HG02970 (cell line): ENCODE measurements around the gene NDUFA6.
"Not testable (repeated sequence)": the region's sequence is repeated elsewhere in the genome, so short reads cannot be mapped to it uniquely, and the experiment has no call there.

Experiments
- ATAC-seq: cut with Tn5 transposase; IDR thresholded peaks from one replicate; pipeline ENCODE4 v1.9.1; 2021; ENCODE audit warnings: mild to moderate bottlenecking, moderate library complexity, moderate number of reproducible peaks; ENCODE audit not compliant: unreplicated experiment, low FRiP score

Gene NDUFA6

DNA sequence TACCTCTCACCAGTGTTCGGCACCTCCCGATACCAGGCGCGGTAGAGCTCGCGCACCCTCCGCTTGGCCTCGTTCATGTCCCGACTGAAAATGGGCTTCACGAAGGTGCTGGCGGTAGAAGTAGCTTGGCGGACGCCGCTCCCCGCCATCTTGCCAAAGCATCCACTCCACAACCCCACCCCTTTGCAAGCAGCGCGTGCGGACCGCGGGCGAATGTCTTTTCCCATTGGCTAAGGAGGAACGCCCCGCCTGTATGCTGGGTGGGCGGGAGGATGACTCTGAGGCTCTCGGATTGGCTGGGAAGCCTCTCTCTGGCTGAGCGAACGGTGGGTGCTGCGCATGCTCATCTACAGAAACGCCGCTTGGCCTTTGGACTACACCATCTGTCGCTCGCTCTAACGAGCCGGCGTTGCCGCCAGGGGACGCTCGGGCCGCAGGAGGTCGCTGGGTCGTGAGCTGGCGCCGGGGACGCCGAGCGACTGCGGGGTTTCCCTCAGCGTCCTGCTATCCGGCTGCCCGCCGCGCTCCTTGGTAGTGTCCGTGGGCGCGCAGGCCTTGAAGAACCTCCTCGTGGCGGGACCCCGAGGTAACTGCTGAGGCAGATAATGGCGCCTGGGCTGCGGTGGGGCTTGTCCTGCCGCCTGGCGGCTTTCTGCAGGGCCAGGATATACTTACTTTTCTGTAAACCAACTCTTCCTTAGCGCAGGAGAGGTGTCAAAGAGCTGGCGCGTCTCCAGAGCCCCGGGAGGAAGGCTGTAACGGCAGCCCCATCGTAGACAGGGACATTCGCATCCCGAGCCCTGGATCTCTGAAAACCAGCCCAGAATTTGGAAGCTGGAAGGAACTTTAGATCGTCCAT is at the start of gene NDUFA6:
TSS of gene NDUFA6 (minus strand) at position 177 of the 859 bp plus-strand sequence. CDS start at position 149, 28 bp downstream.
- peak; percentile 94 for ATAC-seq

DNA sequence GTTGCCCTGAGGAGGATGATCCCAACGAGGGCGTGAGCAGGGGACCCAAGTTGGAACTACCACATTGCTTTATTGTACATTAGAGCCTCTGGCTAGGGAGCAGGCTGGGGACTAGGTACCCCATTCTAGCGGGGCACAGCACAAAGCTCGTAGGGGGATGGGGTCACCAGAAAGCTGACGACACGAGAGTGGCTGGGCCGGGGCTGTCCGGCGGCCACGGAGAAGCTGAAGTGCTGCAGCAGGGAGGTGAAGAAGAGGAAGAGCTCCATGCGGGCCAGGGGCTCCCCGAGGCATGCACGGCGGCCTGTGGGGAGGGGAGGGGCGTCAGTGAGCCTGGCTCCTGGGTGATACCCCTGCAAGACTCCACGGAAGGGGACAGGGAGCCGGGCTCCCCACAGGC is 49.6 kb upstream of the NDUFA6 start:
- ATAC-seq = not testable (repeated sequence)

DNA sequence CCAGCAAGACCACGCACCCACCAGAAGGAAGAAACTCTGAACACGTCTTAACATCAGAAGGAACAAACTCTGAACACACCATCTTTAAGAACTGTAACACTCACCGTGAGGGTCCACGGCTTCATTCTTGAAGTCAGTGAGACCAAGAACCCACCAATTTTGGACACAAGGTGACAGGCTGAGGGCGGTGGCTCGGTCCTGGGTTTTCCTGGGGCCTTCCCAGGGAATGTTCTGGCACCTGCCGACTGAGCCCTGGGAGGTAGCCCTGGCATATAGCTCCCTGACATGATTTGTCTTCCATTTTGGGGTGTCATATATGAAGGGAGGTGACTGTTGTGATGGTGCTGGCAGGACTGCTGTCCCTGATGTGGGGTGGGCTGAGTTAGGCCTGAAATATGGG is 48.9 kb upstream of the NDUFA6 start:
- ATAC-seq = not testable (repeated sequence)

DNA sequence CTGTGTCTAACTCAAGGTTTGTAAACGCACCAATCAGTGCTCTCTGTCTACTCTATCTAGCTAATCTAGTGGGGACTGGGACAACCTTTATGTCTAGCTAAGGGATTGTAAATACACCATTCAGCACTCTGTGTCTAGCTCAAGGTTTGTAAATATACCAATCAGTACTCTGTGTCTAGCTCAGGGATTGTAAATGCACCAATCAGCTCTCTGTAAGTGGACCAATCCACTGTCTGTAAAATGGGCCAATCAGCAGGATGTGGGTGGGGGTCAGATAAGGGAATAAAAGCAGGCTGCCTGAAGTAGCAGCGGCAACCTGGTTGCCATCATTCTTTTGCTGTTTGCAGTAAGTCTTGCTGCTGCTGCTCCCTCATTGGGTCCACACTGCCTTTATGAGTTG is 48.4 kb upstream of the NDUFA6 start:
- no peak for ATAC-seq

DNA sequence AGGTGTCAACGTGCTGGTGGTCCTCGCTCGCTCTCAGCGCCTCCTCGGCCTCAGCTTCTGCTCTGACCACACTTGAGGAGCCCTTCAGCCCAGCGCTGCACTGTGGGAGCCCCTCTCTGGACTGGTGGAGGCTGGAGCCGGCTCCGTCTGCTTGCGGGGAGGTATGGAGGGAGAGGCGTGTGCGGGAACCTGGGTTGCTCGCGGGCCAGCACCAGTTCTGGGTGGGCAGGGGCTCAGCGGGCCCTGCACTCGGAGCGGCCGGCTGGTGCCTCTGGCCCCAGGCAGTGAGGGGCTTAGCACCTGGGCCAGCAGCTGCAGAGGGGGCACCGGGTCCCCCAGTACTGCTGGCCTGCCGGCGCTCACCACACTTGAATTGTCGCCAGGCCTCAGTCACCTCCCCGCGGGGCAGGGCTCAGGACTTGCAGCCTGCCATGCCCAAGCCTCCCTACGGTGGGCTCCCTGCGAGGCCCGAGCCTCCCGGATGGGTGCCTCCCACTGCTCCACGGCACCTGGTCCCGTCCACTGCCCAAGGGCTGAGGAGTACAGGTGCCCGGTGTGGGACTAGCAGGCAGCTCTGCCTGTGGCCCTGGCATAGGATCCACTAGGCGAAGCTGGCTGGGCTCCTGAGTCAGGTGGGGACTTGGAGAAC is 47.7 kb upstream of the NDUFA6 start:
- no peak for ATAC-seq

DNA sequence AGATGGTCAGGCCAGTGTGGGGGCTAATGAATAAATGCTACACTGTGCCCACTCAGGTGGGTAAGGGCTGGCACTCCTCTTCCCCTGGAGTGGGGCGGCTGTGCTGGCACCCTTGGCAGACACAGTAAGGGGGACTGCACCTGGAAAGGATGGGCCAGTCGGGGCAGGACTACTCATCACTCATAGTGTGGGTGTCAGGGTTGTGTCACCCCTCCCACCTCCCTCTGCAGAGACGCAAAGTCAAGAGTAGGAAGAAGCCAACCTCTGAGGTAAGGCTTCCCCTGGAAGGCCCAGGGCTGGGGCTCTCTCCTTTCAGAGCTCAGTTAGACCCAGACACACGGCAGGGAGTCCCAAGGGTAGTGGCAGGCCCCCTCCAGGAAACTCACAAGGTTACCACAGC is 45.1 kb upstream of the NDUFA6 start:
- ATAC-seq = not testable (repeated sequence)

DNA sequence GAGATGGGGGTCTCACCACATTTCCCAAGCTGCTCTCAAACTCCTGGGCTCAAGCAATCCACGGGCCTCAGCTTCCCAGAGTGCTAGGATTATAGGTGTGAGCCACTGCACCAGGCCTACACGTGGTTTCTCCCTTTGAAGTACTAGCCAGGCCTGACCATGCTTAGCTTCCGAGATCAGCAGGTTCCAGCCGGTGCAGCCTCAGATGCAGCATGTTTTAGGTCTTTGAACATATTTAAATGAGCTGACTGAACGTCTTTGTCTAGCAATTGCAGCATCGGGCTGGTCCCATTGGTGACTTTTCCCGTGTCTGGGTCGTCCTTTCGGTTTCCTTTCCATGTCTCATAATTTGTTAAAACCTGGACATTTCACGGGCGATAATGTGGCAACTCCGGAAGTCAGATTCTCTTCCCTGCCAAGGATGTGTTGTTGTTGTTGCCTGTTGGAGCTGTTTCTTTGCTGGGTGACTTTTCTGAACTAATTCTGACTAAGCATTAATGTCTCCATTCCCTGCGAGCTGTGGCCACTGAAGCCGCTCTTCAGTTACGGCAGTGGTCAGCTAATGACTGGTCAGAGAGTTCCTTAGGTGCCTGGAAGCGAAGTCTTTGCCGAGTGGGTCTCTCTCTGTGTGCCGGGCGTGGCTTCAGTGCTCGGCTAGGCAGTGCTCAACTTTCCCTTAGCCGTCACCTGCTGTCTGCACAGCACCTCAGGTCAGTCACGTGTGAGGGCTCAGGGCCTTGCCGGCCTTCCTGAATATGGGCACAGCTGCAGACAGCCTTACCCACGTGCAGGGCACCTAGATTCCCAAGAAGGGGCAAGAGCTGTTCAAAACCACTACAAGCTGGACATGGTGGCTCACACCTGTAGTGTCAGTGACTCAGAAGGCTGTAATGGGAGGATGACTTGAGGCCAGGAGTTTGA is 43.8 kb upstream of the NDUFA6 start:
- no peak for ATAC-seq

DNA sequence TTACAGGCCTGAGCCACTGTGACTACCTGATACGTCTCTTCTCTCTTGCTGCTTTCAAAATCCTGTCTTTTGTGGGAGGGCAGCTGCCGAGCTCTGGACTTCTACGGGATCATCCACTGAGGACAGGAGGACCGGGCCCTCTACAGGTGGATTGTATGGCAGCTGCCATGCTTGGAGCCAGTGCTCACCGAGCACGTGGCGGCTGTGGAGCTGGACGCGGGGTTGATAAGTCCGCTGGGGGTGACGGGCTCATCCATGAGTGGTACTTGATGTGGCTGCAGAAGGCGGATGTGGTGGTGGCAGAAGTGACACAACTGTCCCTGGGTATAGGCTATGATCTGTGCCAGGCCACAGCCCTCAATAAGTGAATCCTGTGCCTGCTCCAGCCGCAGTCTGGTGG is 41.9 kb upstream of the NDUFA6 start:
- no peak for ATAC-seq

DNA sequence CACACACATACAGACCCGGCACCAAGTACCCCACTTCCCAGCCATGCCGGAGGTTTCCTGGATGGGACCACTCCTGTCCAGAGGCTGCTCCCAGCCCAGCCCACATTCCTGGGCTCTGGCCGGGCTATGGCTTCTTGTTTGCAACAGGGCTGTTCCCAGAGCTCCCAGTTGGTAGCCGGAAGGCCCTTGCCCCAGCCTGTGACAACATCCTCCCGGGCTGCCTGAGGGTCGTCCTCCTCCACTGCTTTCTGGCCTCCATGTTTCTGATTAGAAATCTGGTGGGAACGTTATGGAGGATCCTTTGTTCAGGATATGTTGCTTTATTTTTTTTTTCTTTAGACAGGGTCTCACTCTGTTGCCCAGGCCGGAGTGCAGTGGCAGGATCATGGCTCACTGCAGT is 41.0 kb upstream of the NDUFA6 start:
- ATAC-seq = no peak

DNA sequence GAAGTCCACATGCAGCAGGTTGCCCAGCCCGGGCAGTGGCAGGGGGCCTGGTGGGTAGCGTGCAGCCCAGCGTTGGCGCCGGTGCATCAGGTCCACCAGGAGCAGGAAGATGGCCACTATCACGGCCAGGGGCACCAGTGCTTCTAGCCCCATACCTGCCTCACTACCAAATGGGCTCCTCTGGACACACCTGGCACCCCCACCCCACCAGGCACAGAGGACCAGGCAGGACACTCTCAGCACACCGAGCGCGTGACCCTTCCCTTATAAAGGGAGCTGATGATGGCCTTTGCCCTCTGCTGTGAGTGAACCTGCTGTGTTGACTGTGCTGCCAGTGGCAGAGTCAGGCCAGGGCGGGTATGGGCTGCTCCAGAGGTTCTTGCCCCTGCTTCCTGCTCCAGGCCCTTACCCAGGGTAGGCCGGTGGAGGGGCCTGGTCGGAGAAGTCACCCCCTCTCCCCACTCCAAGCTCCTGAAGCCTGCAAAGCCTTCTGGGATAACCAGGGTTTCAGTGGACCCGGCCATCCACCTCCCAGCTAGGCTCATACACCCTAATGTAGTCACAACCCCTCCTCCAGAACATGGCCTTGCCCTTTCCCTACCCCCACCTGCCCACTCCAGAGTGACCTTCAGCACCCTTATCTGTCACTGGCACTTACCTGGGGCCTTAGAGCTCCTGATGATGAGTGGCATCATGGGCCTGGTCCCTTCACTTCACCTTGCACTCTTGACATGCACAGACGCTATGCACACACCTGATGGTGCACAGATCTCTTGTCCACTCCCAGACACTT is 40.3 kb upstream of the NDUFA6 start, which contains the start of gene CYP2D6:
TSS of gene CYP2D6 (minus strand) at position 172 of the 793 bp plus-strand sequence. CDS start at position 153, 19 bp downstream.
- not testable (repeated sequence) for ATAC-seq

DNA sequence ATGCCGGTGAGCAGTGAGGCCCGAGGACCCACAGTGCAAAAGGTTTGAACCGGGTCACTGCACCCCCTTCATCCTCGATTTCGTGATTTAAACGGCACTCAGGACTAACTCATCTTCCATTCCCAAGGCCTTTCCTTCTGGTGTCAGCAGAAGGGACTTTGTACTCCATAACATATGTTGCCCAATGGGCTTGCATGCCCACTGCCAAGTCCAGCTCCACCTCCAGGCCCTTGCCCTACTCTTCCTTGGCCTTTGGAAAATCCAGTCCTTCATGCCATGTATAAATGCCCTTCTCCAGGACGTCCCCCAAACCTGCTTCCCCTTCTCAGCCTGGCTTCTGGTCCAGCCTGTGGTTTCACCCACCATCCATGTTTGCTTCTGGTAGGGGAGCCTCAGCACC is 39.6 kb upstream of the NDUFA6 start:
- ATAC-seq = not testable (repeated sequence)

DNA sequence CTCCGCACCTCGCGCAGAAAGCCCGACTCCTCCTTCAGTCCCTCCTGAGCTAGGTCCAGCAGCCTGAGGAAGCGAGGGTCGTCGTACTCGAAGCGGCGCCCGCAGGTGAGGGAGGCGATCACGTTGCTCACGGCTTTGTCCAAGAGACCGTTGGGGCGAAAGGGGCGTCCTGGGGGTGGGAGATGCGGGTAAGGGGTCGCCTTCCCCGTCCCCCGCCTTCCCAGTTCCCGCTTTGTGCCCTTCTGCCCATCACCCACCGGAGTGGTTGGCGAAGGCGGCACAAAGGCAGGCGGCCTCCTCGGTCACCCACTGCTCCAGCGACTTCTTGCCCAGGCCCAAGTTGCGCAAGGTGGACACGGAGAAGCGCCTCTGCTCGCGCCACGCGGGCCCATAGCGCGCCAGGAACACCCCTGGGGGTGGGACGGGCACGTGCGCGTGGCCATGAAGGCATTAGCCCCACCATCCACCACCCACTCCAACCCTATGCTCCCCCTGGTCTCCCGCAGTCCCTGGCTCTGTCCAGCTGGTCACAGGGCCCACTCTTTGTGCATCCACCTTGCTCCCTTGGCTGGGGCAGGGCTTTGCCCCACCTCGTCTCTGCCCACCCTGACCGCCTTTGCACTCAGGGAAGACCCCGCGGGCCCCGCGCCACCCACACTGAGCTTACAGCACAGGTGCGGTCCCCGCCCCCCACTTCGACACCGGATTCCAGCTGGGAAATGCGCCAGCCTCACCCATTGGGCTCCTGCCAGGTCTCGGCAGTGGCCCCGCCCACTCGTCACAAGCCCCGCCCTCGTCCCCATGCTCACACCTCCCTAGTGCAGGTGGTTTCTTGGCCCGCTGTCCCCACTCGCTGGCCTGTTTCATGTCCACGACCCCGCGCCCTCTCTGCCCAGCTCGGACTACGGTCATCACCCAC is 38.5 kb upstream of the NDUFA6 start:
- not testable (repeated sequence) for ATAC-seq

DNA sequence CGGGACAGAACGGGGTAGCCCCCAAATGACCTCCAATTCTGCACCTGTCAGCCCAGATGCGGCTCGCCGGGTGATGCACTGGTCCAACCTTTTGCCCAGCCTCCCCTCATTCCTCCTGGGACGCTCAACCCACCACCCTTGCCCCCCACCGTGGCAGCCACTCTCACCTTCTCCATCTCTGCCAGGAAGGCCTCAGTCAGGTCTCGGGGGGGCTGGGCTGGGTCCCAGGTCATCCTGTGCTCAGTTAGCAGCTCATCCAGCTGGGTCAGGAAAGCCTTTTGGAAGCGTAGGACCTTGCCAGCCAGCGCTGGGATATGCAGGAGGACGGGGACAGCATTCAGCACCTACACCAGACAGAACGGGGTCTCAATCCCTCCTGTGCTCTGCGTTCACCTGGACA is 37.4 kb upstream of the NDUFA6 start:
- ATAC-seq = not testable (repeated sequence)

DNA sequence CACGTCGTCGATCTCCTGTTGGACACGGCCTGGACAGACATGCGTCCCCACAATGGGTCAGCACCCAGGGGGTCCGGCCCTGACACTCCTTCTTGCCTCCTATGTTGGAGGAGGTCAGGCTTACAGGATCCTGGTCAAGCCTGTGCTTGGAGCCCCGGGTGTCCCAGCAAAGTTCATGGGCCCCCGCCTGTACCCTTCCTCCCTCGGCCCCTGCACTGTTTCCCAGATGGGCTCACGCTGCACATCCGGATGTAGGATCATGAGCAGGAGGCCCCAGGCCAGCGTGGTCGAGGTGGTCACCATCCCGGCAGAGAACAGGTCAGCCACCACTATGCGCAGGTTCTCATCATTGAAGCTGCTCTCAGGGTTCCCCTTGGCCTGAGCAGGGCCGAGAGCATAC is 37.0 kb upstream of the NDUFA6 start:
- no peak for ATAC-seq

DNA sequence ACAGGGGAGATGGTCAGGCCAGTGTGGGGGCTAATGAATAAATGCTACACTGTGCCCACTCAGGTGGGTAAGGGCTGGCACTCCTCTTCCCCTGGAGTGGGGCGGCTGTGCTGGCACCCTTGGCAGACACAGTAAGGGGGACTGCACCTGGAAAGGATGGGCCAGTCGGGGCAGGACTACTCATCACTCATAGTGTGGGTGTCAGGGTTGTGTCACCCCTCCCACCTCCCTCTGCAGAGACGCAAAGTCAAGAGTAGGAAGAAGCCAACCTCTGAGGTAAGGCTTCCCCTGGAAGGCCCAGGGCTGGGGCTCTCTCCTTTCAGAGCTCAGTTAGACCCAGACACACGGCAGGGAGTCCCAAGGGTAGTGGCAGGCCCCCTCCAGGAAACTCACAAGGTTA is 33.0 kb upstream of the NDUFA6 start:
- not testable (repeated sequence) for ATAC-seq

DNA sequence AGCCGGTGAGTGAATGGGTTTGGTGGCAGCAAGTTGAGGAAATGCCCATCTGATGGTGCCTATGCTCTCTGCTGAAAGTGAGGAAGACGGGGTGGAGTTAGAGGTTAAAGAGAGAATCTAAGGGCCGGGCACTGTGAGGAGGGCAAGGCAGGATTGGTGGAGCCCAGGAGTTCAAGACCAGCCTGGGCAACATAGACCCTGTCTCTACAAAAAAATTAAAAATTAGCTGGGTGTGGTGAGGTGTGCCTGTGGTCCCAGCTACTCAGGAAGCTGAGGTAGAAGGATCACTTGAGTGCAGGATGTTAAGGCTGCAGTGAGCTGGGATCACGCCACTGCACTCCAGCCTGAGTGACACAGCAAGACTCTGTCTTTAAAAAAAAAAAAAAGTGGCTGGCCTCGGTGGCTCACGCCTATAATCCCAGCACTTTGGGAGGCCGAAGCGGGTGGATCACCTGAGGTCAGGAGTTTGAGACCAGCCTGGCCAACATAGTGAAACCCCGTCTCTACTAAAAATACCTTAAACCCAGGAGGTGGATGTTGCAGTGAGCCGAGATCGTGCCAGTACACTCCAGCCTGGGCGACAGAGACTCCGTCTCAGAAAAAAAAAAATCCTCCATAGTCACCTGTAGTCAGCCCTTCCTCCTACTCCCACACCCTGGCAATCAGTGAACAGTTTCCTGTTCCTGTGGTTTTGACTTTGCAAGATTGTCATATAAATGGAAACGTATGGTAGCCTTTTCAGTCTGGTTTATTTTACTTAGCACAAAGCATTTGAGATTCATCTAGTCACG is 29.9 kb upstream of the NDUFA6 start:
- ATAC-seq = not testable (repeated sequence)

DNA sequence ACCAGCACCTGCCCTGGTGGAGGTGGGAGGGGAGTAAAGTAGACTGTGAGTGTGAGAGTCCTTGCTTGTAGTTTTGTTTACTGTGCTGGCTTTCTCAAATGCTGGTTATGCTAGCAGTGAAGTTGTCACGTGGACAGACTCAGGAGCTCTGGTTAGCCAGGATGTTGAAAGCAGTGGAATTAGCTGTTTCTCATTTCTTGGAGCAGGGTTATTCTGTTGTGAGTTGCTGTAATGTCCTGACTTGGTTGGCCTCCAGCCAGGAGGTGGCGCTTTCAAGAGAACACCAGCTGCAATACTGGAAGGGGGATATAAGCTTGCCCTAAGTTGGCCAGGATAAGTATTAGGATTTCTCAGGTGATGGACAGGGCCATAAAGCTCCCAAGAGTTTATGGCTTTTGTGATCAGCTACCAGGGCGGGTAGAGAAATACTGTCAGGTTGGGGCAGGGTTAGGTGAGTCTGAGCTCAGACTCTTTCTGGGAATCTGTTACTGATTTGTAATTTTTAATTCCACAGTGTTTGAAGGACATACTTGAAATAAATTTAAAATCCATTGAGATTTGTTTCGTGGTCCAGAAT is 26.4 kb upstream of the NDUFA6 start:
- ATAC-seq = no peak

DNA sequence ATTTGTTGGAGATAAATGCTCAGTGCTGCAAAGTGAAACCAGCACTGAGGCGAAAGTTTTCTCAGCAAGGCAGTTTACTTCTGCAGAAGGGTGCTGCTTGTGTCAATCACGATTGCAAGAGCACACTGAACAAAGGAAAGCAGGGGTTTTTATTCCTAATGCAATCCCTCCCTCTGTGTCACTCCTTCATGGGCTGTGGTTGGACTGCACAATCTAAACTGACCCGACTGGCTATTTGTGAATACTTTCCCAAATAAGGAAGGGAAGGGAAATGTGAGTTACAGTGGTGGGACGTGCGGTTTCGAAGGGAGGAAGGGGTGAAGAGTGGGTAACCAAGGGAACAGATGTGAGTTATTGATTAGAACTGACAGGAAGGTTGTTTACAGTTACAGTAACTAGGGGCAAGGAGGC is 24.9 kb upstream of the NDUFA6 start:
- not testable (repeated sequence) for ATAC-seq
